Measurements from ENCODE around the gene ANTXR1.

Gene ANTXR1

GRCh38 chr2:69141061-69141460, 128.1 kb downstream of the ANTXR1 start:
- TF ChIP-seq CTCF (conservative IDR thresholded peaks at IDR 0.05; ENCODE audit: low read depth, low read length): no peak
- no peak overlapping the region for H3K4me3 ChIP-seq (IDR thresholded peaks at IDR 0.05; ENCODE audit: insufficient read depth, low read depth, low read length)
- no peaks in the 10 kb centered on the region for H3K4me1 ChIP-seq (ENCODE audit: low read depth, poor library complexity, severe bottlenecking)
- no peaks in the 10 kb centered on the region for H3K36me3 ChIP-seq (ENCODE audit: insufficient read depth)
- H2AFZ ChIP-seq (ENCODE audit: low read depth): no peak overlapping the region
- no peaks in the 10 kb centered on the region for H3K79me2 ChIP-seq (ENCODE audit: insufficient read depth, low read depth)
- H3K27me3 ChIP-seq (ENCODE audit: insufficient read depth, low read depth): no peaks in the 10 kb centered on the region
- no peak overlapping the region for H3K9ac ChIP-seq
- H3K4me2 ChIP-seq: no peak overlapping the region
- no peaks in the 10 kb centered on the region for H4K20me1 ChIP-seq (ENCODE audit: insufficient read depth)
- no peak overlapping the region for H3K27ac ChIP-seq

DNA sequence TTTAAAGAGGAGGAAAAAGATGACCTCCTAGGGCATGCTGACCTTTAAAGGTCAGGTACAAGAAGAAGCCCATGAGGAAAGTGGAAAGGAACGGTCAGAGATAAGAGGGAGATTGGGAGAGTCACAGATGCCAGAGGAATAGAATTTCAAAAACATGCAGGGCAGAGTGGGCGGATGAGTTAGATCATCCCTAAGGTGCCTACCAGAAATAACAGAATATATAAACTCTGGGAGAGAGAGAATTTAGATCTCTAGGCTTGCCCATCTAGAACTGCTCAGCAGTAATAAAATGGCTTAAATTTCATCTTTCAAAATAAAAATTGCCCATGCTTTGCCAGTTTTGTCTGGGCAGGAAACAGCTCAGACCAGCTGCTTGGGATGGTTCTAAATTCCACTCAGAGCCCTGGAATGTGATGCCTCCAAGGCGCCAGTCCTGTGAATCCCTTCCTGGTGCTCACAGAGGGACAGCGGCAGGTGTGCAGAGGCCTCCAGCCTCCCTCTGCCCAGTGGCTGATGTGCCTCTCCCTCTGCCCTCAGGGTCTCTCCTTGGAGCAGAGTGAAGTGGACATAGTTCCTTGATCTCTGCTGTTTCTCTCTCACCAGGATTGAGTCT, 130.9 kb downstream of the ANTXR1 start:
- Histone ChIP-seq H3K4me2 (no peak overlapping the region), H3K9ac (no peak overlapping the region), H2AFZ (ENCODE audit: low read depth) (no peak overlapping the region), H3K27ac (no peak overlapping the region), H3K27me3 (ENCODE audit: insufficient read depth, low read depth) (no peaks in the 10 kb centered on the region), H3K4me3 (IDR thresholded peaks at IDR 0.05; ENCODE audit: insufficient read depth, low read depth, low read length) (no peak overlapping the region), H3K36me3 (ENCODE audit: insufficient read depth) (no peaks in the 10 kb centered on the region), H3K4me1 (ENCODE audit: low read depth, poor library complexity, severe bottlenecking) (no peaks in the 10 kb centered on the region), H4K20me1 (ENCODE audit: insufficient read depth) (no peaks in the 10 kb centered on the region), H3K79me2 (ENCODE audit: insufficient read depth, low read depth) (no peaks in the 10 kb centered on the region)
- no peak for TF ChIP-seq CTCF (conservative IDR thresholded peaks at IDR 0.05; ENCODE audit: low read depth, low read length)

DNA sequence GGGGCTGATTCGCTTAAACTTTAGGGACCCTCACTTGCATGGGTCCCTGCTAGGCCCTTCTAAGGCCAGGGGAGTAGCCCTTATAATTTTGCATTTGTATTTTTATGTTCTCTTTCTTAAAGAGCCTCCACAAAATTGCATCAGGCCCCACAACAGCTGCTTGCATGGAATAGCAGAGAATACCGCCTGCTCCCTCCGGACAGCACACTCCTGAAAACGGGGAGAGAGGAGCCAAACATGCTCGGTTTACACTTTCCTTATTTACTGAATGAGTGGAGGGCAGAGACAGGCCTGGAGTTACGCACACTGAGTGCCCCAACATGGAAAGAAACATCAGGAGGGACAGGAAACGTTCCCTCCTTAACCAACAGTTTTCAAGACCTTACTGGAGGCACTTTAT, 132.2 kb downstream of the ANTXR1 start:
- Histone ChIP-seq H3K9ac (no peak overlapping the region), H3K27ac (no peak overlapping the region), H3K4me1 (ENCODE audit: low read depth, poor library complexity, severe bottlenecking) (no peaks in the 10 kb centered on the region), H3K79me2 (ENCODE audit: insufficient read depth, low read depth) (no peaks in the 10 kb centered on the region), H3K27me3 (ENCODE audit: insufficient read depth, low read depth) (no peaks in the 10 kb centered on the region), H3K4me2 (no peak overlapping the region), H3K36me3 (ENCODE audit: insufficient read depth) (no peaks in the 10 kb centered on the region), H2AFZ (ENCODE audit: low read depth) (no peak overlapping the region), H3K4me3 (IDR thresholded peaks at IDR 0.05; ENCODE audit: insufficient read depth, low read depth, low read length) (no peak overlapping the region), H4K20me1 (ENCODE audit: insufficient read depth) (no peaks in the 10 kb centered on the region)
- no peak for TF ChIP-seq CTCF (conservative IDR thresholded peaks at IDR 0.05; ENCODE audit: low read depth, low read length)

GRCh38 chr2:69147841-69148533, 135.0 kb downstream of the ANTXR1 start:
- Histone ChIP-seq H3K27me3 (ENCODE audit: insufficient read depth, low read depth) (no peaks in the 10 kb centered on the region), H3K4me3 (IDR thresholded peaks at IDR 0.05; ENCODE audit: insufficient read depth, low read depth, low read length) (no peak overlapping the region), H3K4me1 (ENCODE audit: low read depth, poor library complexity, severe bottlenecking) (no peaks in the 10 kb centered on the region), H3K36me3 (ENCODE audit: insufficient read depth) (no peaks in the 10 kb centered on the region), H3K27ac (no peak overlapping the region), H2AFZ (ENCODE audit: low read depth) (no peak overlapping the region), H3K79me2 (ENCODE audit: insufficient read depth, low read depth) (no peaks in the 10 kb centered on the region), H3K4me2 (no peak overlapping the region), H4K20me1 (ENCODE audit: insufficient read depth) (no peaks in the 10 kb centered on the region), H3K9ac (no peak overlapping the region)
- no peak for TF ChIP-seq CTCF (conservative IDR thresholded peaks at IDR 0.05; ENCODE audit: low read depth, low read length)

Measured in KMS-11 (cell line).